Effector memory CD4-positive, alpha-beta T cell (primary cell): Measurements from ENCODE around the gene CNTN5.

Experiments used
- DNase-seq, 3 donors: peaks; one replicate each; pipeline ENCODE4 v3.0.0-alpha.2; 2020
- H3K27ac ChIP-seq: 2 replicates; pipeline ENCODE4 v1.7.0; 2013; ENCODE audit warnings: mild to moderate bottlenecking, low read length, moderate library complexity; ENCODE audit not compliant: insufficient read depth, poor library complexity, severe bottlenecking
- H3K27me3 ChIP-seq: replicated peaks from 2 replicates; pipeline ENCODE4 v1.7.0; 2013; ENCODE audit warnings: mild to moderate bottlenecking, low read length; ENCODE audit not compliant: insufficient read depth, control insufficient read depth, poor library complexity, severe bottlenecking
- H3K36me3 ChIP-seq: 2 replicates; pipeline ENCODE4 v1.7.0; 2013; ENCODE audit warnings: mild to moderate bottlenecking, low read length, moderate library complexity; ENCODE audit not compliant: control insufficient read depth, insufficient read depth
- H3K4me1 ChIP-seq: 2 replicates; pipeline ENCODE4 v1.7.0; 2013; ENCODE audit warnings: low read length, mild to moderate bottlenecking; ENCODE audit not compliant: control insufficient read depth, insufficient read depth, poor library complexity, severe bottlenecking
- H3K4me3 ChIP-seq: 2 replicates; pipeline ENCODE4 v1.7.0; 2013; ENCODE audit warnings: low read length, low read depth, mild to moderate bottlenecking; ENCODE audit not compliant: insufficient read depth, poor library complexity, severe bottlenecking
- H3K9me3 ChIP-seq: 2 replicates; pipeline ENCODE4 v1.7.0; 2013; ENCODE audit warnings: mild to moderate bottlenecking, low read length, moderate library complexity; ENCODE audit not compliant: control insufficient read depth

The CNTN5 gene

GRCh38 chr11:99446400-99446799, 425.7 kb downstream of the CNTN5 start:
- no peaks in the 10 kb centered on the region for H3K4me1 ChIP-seq
- no peaks in the 10 kb centered on the region for H3K9me3 ChIP-seq
- DNase-seq = no peak
- H3K4me3 ChIP-seq = no peak overlapping the region
- no peaks in the 10 kb centered on the region for H3K36me3 ChIP-seq
- no peaks in the 10 kb centered on the region for H3K27me3 ChIP-seq
- H3K27ac ChIP-seq = no peak overlapping the region

GRCh38 chr11:99449345-99449744, 428.6 kb downstream of the CNTN5 start:
- no peaks in the 10 kb centered on the region for H3K9me3 ChIP-seq
- no peaks in the 10 kb centered on the region for H3K4me1 ChIP-seq
- no peaks in the 10 kb centered on the region for H3K36me3 ChIP-seq
- no peak for DNase-seq
- no peak overlapping the region for H3K27ac ChIP-seq
- H3K4me3 ChIP-seq = no peak overlapping the region
- H3K27me3 ChIP-seq = no peaks in the 10 kb centered on the region

- no peaks in the 10 kb centered on the region for H3K27me3 ChIP-seq
- H3K4me1 ChIP-seq = no peaks in the 10 kb centered on the region
- H3K27ac ChIP-seq = no peak overlapping the region
- no peak for DNase-seq
- no peak overlapping the region for H3K4me3 ChIP-seq
- H3K9me3 ChIP-seq = no peaks in the 10 kb centered on the region
- H3K36me3 ChIP-seq = no peaks in the 10 kb centered on the region
Observed at GRCh38 chr11:99452075-99452474, 431.3 kb downstream of the CNTN5 start.

- Histone ChIP-seq H3K27ac (no peak overlapping the region), H3K36me3 (no peaks in the 10 kb centered on the region), H3K9me3 (no peaks in the 10 kb centered on the region), H3K4me1 (no peaks in the 10 kb centered on the region), H3K27me3 (no peaks in the 10 kb centered on the region), H3K4me3 (no peak overlapping the region)
- DNase-seq = no peak
Observed at GRCh38 chr11:99461913-99462312, 441.2 kb downstream of the CNTN5 start.

GRCh38 chr11:99464985-99465384, 444.2 kb downstream of the CNTN5 start:
- Histone ChIP-seq H3K27ac (no peak overlapping the region), H3K36me3 (no peaks in the 10 kb centered on the region), H3K4me1 (no peaks in the 10 kb centered on the region), H3K27me3 (no peaks in the 10 kb centered on the region), H3K9me3 (no peaks in the 10 kb centered on the region), H3K4me3 (no peak overlapping the region)
- no peak for DNase-seq

GRCh38 chr11:99489581-99489980, 468.8 kb downstream of the CNTN5 start:
- DNase-seq = no peak
- Histone ChIP-seq H3K4me1 (no peaks in the 10 kb centered on the region), H3K27ac (no peak overlapping the region), H3K4me3 (no peak overlapping the region), H3K36me3 (no peaks in the 10 kb centered on the region), H3K27me3 (no peaks in the 10 kb centered on the region), H3K9me3 (no peaks in the 10 kb centered on the region)

- Histone ChIP-seq H3K4me3 (no peak overlapping the region), H3K9me3 (no peaks in the 10 kb centered on the region), H3K4me1 (no peaks in the 10 kb centered on the region), H3K36me3 (no peaks in the 10 kb centered on the region), H3K27me3 (no peaks in the 10 kb centered on the region), H3K27ac (no peak overlapping the region)
- no peak for DNase-seq
Observed at GRCh38 chr11:99494065-99494464, 473.3 kb downstream of the CNTN5 start.

GRCh38 chr11:99501655-99502054, 480.9 kb downstream of the CNTN5 start:
- Histone ChIP-seq H3K27me3 (no peaks in the 10 kb centered on the region), H3K4me1 (no peaks in the 10 kb centered on the region), H3K36me3 (no peaks in the 10 kb centered on the region), H3K4me3 (no peak overlapping the region), H3K27ac (no peak overlapping the region), H3K9me3 (no peaks in the 10 kb centered on the region)
- no peak for DNase-seq

GRCh38 chr11:99505316-99505715, 484.6 kb downstream of the CNTN5 start:
- Histone ChIP-seq H3K27ac (no peak overlapping the region), H3K4me1 (no peaks in the 10 kb centered on the region), H3K4me3 (no peak overlapping the region), H3K9me3 (no peaks in the 10 kb centered on the region), H3K27me3 (no peaks in the 10 kb centered on the region), H3K36me3 (no peaks in the 10 kb centered on the region)
- no peak for DNase-seq

- no peaks in the 10 kb centered on the region for H3K4me1 ChIP-seq
- H3K36me3 ChIP-seq = no peaks in the 10 kb centered on the region
- no peaks in the 10 kb centered on the region for H3K27me3 ChIP-seq
- no peak overlapping the region for H3K4me3 ChIP-seq
- no peak for DNase-seq
- no peaks in the 10 kb centered on the region for H3K9me3 ChIP-seq
- H3K27ac ChIP-seq = no peak overlapping the region
Observed at GRCh38 chr11:99505831-99506230, 485.1 kb downstream of the CNTN5 start.

GRCh38 chr11:99509863-99510262, 489.1 kb downstream of the CNTN5 start:
- no peak overlapping the region for H3K27ac ChIP-seq
- no peaks in the 10 kb centered on the region for H3K9me3 ChIP-seq
- no peak overlapping the region for H3K4me3 ChIP-seq
- H3K36me3 ChIP-seq = no peaks in the 10 kb centered on the region
- no peak for DNase-seq
- no peaks in the 10 kb centered on the region for H3K4me1 ChIP-seq
- H3K27me3 ChIP-seq = no peaks in the 10 kb centered on the region
